ENCODE data around the gene FLNB. TPM values are rescaled to one million over a fixed set of nuclear protein-coding genes. Genes with fewer than 3 reads are reported as not detected.
A peak's percentile ranks its signal among the peaks of the same experiment; 100 is the strongest.

The FLNB gene
- total and polyA plus RNA-seq, 8 donors: 85.2 to 152 (median 102) TPM

GRCh38 chr3:58116161-58116955, 108.1 kb downstream of the FLNB start:
- peak overlapping the region in 2 of 4 donors; percentile 70 to 81 for H3K27ac ChIP-seq
- DNase-seq: peak in 1 of 6 donors; percentile 46
- FAIRE-seq: no peak
- H3K9me3 ChIP-seq: no peaks in the 10 kb centered on the region
- ATAC-seq: no peak
- intact Hi-C loops (cut with DNase I): no loop called here
- no peak overlapping the region for H3K4me3 ChIP-seq
- H3K27me3 ChIP-seq: no peaks in the 10 kb centered on the region
- 90 to 91% methylated on average over 12 of the region's 12 CpGs for WGBS, 2 donors
- no peak for TF ChIP-seq CTCF (IDR thresholded peaks at IDR 0.05)
- peaks cover 0 to 25% (median 3%) of the 10 kb centered on the region in 3 donors for H3K36me3 ChIP-seq
- H3K4me1 ChIP-seq: peaks cover 36 to 51% (median 39%) of the 10 kb centered on the region in 3 donors

GRCh38 chr3:58116985-58117384, 108.8 kb downstream of the FLNB start:
- peaks cover 35 to 46% (median 36%) of the 10 kb centered on the region in 3 donors for H3K4me1 ChIP-seq
- no peak for TF ChIP-seq CTCF (IDR thresholded peaks at IDR 0.05)

GRCh38 chr3:58117561-58118181, 109.4 kb downstream of the FLNB start:
- Histone ChIP-seq H3K4me3 (no peak overlapping the region), H3K36me3 (peaks cover 0 to 27% (median 3%) of the 10 kb centered on the region in 3 donors), H3K27me3 (no peaks in the 10 kb centered on the region), H3K4me1 (peaks cover 28 to 39% (median 29%) of the 10 kb centered on the region in 3 donors), H3K9me3 (no peaks in the 10 kb centered on the region), H3K27ac (peak overlapping the region; percentile 27 to 81 (median 59))
- TF ChIP-seq CTCF (IDR thresholded peaks at IDR 0.05): no peak
- FAIRE-seq: no peak
- DNase-seq: peak in 5 of 6 donors; percentile 71 to 82 (median 78)
- 15 to 19% methylated on average over 14 of the region's 14 CpGs for WGBS, 2 donors
- intact Hi-C loops (cut with DNase I): no loop called here
- peak; percentile 65 to 79 (median 68) for ATAC-seq

More at GRCh38 chr3:58116985-58117384, 108.8 kb downstream of the FLNB start:
- WGBS, 2 donors: 74 to 77% methylated on average over 4 of the region's 4 CpGs
- Histone ChIP-seq H3K36me3 (peaks cover 0 to 25% (median 3%) of the 10 kb centered on the region in 3 donors), H3K4me3 (no peak overlapping the region), H3K27me3 (no peaks in the 10 kb centered on the region), H3K9me3 (no peaks in the 10 kb centered on the region), H3K27ac (peak overlapping the region in 2 of 4 donors; percentile 70 to 81)
- intact Hi-C loops (cut with DNase I): no loop called here
- ATAC-seq (no peak), DNase-seq (no peak), FAIRE-seq (no peak)

- FAIRE-seq (no peak), DNase-seq (no peak), ATAC-seq (no peak)
- H3K4me3 ChIP-seq: no peak overlapping the region
- no peaks in the 10 kb centered on the region for H3K27me3 ChIP-seq
- H3K27ac ChIP-seq: peak overlapping the region in 1 of 4 donors; percentile 33
- peaks cover 24 to 37% (median 27%) of the 10 kb centered on the region in 3 donors for H3K4me1 ChIP-seq
- no peaks in the 10 kb centered on the region for H3K9me3 ChIP-seq
- intact Hi-C loops (cut with DNase I): no loop called here
- TF ChIP-seq CTCF (IDR thresholded peaks at IDR 0.05): no peak
- 93 to 94% methylated on average over 6 of the region's 6 CpGs for WGBS, 2 donors
- peaks cover 3 to 29% (median 4%) of the 10 kb centered on the region in 3 donors for H3K36me3 ChIP-seq
Observed at GRCh38 chr3:58119186-58119585, 111.0 kb downstream of the FLNB start.

All from pancreas (tissue), 10 donors.